IMR-90 (cell line): ENCODE measurements around the gene MPPED1. TPM values are rescaled to one million over a fixed set of nuclear protein-coding genes. Genes with fewer than 3 reads are reported as not detected.

Experiments
- ATAC-seq: fragments of 200-7000 bp; cut with Tn5 transposase; 2 replicates; pipeline ENCODE4 v1.9.1; 2020; ENCODE audit warnings: low read depth, mild to moderate bottlenecking, moderate library complexity
- Bru-seq: library from RNA; stranded (reverse); fragments of 400-500 nt; gene quantifications from one replicate; lab custom pipeline; 2021; lab: Mats Ljungman, UMichigan
- BruChase-seq, 2 experiments: library from RNA; stranded (reverse); fragments of 400-500 nt; gene quantifications; one replicate each; lab custom pipeline; 2021; lab: Mats Ljungman, UMichigan
- BruUV-seq: library from RNA; stranded (reverse); fragments of 400-500 nt; replicated peaks from 2 replicates; lab custom pipeline; 2021; lab: Mats Ljungman, UMichigan
- CTCF ChIA-PET: fragments of 300-600 bp; formaldehyde crosslinking; extraction: SDS; loops from one replicate; lab custom pipeline; 2021; ENCODE audit warnings: antibody characterized with exemption; lab: Yijun Ruan, JAX
- POLR2A ChIA-PET: fragments of 300-600 bp; sonication (Branson Sonifier 250); formaldehyde crosslinking; loops from one replicate; lab custom pipeline; 2022; ENCODE audit warnings: antibody characterized with exemption; ENCODE audit not compliant: unreplicated experiment; lab: Charles Lee
- DNase-seq: peaks from one replicate; pipeline ENCODE4 v3.0.0; 2013
- H2AFZ ChIP-seq: replicated peaks from 2 replicates; pipeline ENCODE3; 2013; ENCODE audit warnings: low read length, mild to moderate bottlenecking; ENCODE audit not compliant: poor library complexity
- H2AK5ac ChIP-seq: 2 replicates; pipeline ENCODE4 v1.6.1; 2013; ENCODE audit warnings: low read depth, low read length, inconsistent platforms
- H2AK9ac ChIP-seq: replicated peaks from 2 replicates; pipeline ENCODE3; 2013; ENCODE audit warnings: mild to moderate bottlenecking, low read depth, low read length, moderate library complexity; ENCODE audit not compliant: poor library complexity
- H2BK120ac ChIP-seq: 2 replicates; pipeline ENCODE4 v1.6.1; 2013; ENCODE audit warnings: low read depth, low read length, inconsistent platforms
- H2BK15ac ChIP-seq: 3 replicates; pipeline ENCODE4 v1.6.1; 2013; ENCODE audit warnings: low read depth, low read length, inconsistent platforms
- H2BK20ac ChIP-seq: 2 replicates; pipeline ENCODE4 v1.6.1; 2013; ENCODE audit warnings: low read depth, mild to moderate bottlenecking, inconsistent platforms, low read length, moderate library complexity
- H2BK5ac ChIP-seq: 2 replicates; pipeline ENCODE4 v1.6.1; 2013; ENCODE audit warnings: mild to moderate bottlenecking, low read depth, low read length, inconsistent platforms; ENCODE audit not compliant: poor library complexity, severe bottlenecking
- H3K14ac ChIP-seq: replicated peaks from 2 replicates; pipeline ENCODE4 v1.6.1; 2013; ENCODE audit warnings: low read depth, low read length, inconsistent platforms
- H3K18ac ChIP-seq: 2 replicates; pipeline ENCODE4 v1.6.1; 2013; ENCODE audit warnings: low read depth, low read length, control low read depth
- H3K23ac ChIP-seq: 2 replicates; pipeline ENCODE4 v1.6.1; 2013; ENCODE audit warnings: low read depth, low read length, inconsistent platforms
- H3K27ac ChIP-seq: 2 replicates; pipeline ENCODE4 v1.5.1; 2013; ENCODE audit warnings: mild to moderate bottlenecking, control low read depth, low read length; ENCODE audit not compliant: insufficient read depth
- H3K27me3 ChIP-seq: 2 replicates; pipeline ENCODE4 v1.6.1; 2013; ENCODE audit warnings: low read length; ENCODE audit not compliant: control insufficient read depth, insufficient read depth
- H3K36me3 ChIP-seq: 2 replicates; pipeline ENCODE4 v1.6.1; 2013; ENCODE audit warnings: low read length, mixed read lengths; ENCODE audit not compliant: control insufficient read depth, insufficient read depth
- H3K4ac ChIP-seq: 2 replicates; pipeline ENCODE4 v1.6.1; 2013; ENCODE audit warnings: low read depth, low read length, inconsistent platforms
- H3K4me1 ChIP-seq: 2 replicates; pipeline ENCODE4 v1.6.1; 2013; ENCODE audit warnings: low read length, mixed read lengths; ENCODE audit not compliant: control insufficient read depth, insufficient read depth
- H3K4me2 ChIP-seq: 2 replicates; pipeline ENCODE4 v1.6.1; 2013; ENCODE audit warnings: low read depth, mild to moderate bottlenecking, control low read depth, low read length, moderate library complexity
- H3K4me3 ChIP-seq: 2 replicates; pipeline ENCODE4 v1.5.1; 2013; ENCODE audit warnings: low read depth, mild to moderate bottlenecking, control low read depth, low read length, moderate library complexity; ENCODE audit not compliant: insufficient read depth
- H3K56ac ChIP-seq: 2 replicates; pipeline ENCODE4 v1.6.1; 2013; ENCODE audit warnings: low read length, inconsistent platforms; ENCODE audit not compliant: insufficient read depth; ENCODE audit errors: extremely low read depth
- H3K79me1 ChIP-seq, 2 experiments: 2 replicates each; pipeline ENCODE4 v1.6.1; 2013; ENCODE audit warnings: low read length in 2 of 2, inconsistent platforms in 1 of 2, low read depth in 1 of 2
- H3K9ac ChIP-seq: 2 replicates; pipeline ENCODE4 v1.6.1; 2013; ENCODE audit warnings: low read depth, low read length, control low read depth
- H3K9me1 ChIP-seq: 2 replicates; pipeline ENCODE4 v1.6.1; 2013; ENCODE audit warnings: low read length, inconsistent platforms; ENCODE audit not compliant: insufficient read depth
- H3K9me3 ChIP-seq: 2 replicates; pipeline ENCODE4 v1.6.1; 2013; ENCODE audit warnings: low read length; ENCODE audit not compliant: control insufficient read depth, insufficient read depth
- H4K20me1 ChIP-seq: 2 replicates; pipeline ENCODE4 v1.6.1; 2013; ENCODE audit warnings: low read length, inconsistent platforms; ENCODE audit not compliant: insufficient read depth
- H4K5ac ChIP-seq: 2 replicates; pipeline ENCODE4 v1.6.1; 2013; ENCODE audit warnings: mild to moderate bottlenecking, low read depth, low read length, control low read depth
- H4K8ac ChIP-seq, 2 experiments: 2 replicates each; pipeline ENCODE4 v1.6.1; 2013; ENCODE audit warnings: low read depth in 2 of 2, low read length in 2 of 2, control low read depth in 1 of 2, inconsistent platforms in 1 of 2
- H4K91ac ChIP-seq: 2 replicates; pipeline ENCODE4 v1.6.1; 2013; ENCODE audit warnings: low read depth, low read length, inconsistent platforms; ENCODE audit not compliant: insufficient read depth
- CEBPB ChIP-seq: IDR thresholded peaks from 2 replicates; pipeline ENCODE4 v1.6.1; 2012; ENCODE audit warnings: low read depth, low read length, improper control_type of control experiment
- MAFK ChIP-seq: IDR thresholded peaks from 2 replicates; pipeline ENCODE4 v1.6.1; 2012; ENCODE audit warnings: low read depth, low read length, improper control_type of control experiment
- MXI1 ChIP-seq: IDR thresholded peaks from 2 replicates; pipeline ENCODE4 v1.6.1; 2012; ENCODE audit warnings: low read depth, mild to moderate bottlenecking, low read length, moderate library complexity, borderline replicate concordance
- NFE2L2 ChIP-seq: fragments of 150-350 bp; IDR thresholded peaks from 2 replicates; pipeline ENCODE4 v1.6.1; 2016; ENCODE audit warnings: low read depth, mild to moderate bottlenecking, low read length
- RAD21 ChIP-seq: IDR thresholded peaks from 2 replicates; pipeline ENCODE4 v1.6.1; 2012; ENCODE audit warnings: low read length, improper control_type of control experiment
- WGBS, 2 experiments: methylation state at CpG; one replicate each; pipeline versions ENCODE4 v1.1.5 to v1.1.7; 2013; ENCODE audit warnings: missing lambda C conversion rate in 2 of 2; ENCODE audit not compliant: insufficient read length in 1 of 2; ENCODE audit errors: extremely low coverage in 2 of 2; 5-methylcytosine and 5-hydroxymethylcytosine counted together
- dilution Hi-C: fragments of 300-500 bp; cut with HindIII; formaldehyde crosslinking; loops from one replicate; pipeline ENCODE4 v1.14.3; 2018; ENCODE audit warnings: low sequenced_read_pairs; ENCODE audit not compliant: unreplicated experiment
- in situ Hi-C: fragments of 300-500 bp; cut with MboI; formaldehyde crosslinking; loops from 3 replicates; pipeline ENCODE4 v1.14.3; 2019; ENCODE audit warnings: low sequenced_read_pairs, inconsistent platforms, mixed read lengths
- intact Hi-C: fragments of 100-400 bp; cut with micrococcal nuclease; formaldehyde crosslinking; loops from 2 replicates; pipeline ENCODE4 v1.10.0; 2022
- long read RNA-seq: library from polyadenylated mRNA; unstranded; transcript quantifications from one replicate; pipeline ENCODE4 v2.0.0, GENCODE V29; 2021; ENCODE audit not compliant: unreplicated experiment
- polyA plus RNA-seq, 3 experiments: library from polyadenylated mRNA; depleted of rRNA; stranded (reverse); fragments of >200 nt; gene quantifications; 2 replicates each; pipeline ENCODE4 v1.2.3, GENCODE V29; 2012; ENCODE audit warnings: low replicate concordance in 1 of 3
- total RNA-seq: library from RNA; depleted of rRNA; stranded (reverse); fragments of >200 nt; gene quantifications from 2 replicates; pipeline ENCODE4 v1.2.3, GENCODE V29; 2012; rRNA removed

The MPPED1 gene
- total RNA-seq (not detected in 2 replicates), polyA plus RNA-seq (2012; rRNA removed) (not detected in 2 replicates), Bru-seq, nascent RNA (not detected), BruChase-seq, experiment 1, labeled RNA remaining after a 6-hour chase (not detected), BruChase-seq, experiment 2, labeled RNA remaining after a 2-hour chase (percentile 0 among the genes with signal in this experiment)
- polyA plus RNA-seq (2012; cell fraction: cytosol; rRNA removed) = not detected in 2 replicates
- polyA plus RNA-seq (2012; cell fraction: nucleus; rRNA removed; ENCODE audit: low replicate concordance) = not detected in 2 replicates
- long read RNA-seq = 0 reads

GRCh38 chr22:43411869-43412807 lies at the start of gene MPPED1:
Gene MPPED1, plus strand, starts transcription at chr22:43412014. Its CDS starts 12,972 bp downstream, at chr22:43424986.
- Histone ChIP-seq H2AK9ac (no peak within 1 kb of the TSS), H3K36me3 (no peaks in the 10 kb centered on the region), H3K4me2 (no peak within 1 kb of the TSS), H3K27ac (no peak within 1 kb of the TSS), H3K14ac (no peak within 1 kb of the TSS), H2BK15ac (no peak within 1 kb of the TSS), H4K91ac (no peak within 1 kb of the TSS), H2BK120ac (no peak within 1 kb of the TSS), H3K9ac (no peak within 1 kb of the TSS), H4K8ac (no peak within 1 kb of the TSS), H3K9me3 (no peaks in the 10 kb centered on the region), H4K5ac (no peak within 1 kb of the TSS), H3K4ac (no peak within 1 kb of the TSS), H2AFZ (no peak within 1 kb of the TSS), H3K56ac (no peak within 1 kb of the TSS), H3K18ac (no peak within 1 kb of the TSS), H3K27me3 (peaks cover 67% of the 10 kb centered on the region), H3K4me3 (no peak within 1 kb of the TSS), H3K4me1 (no peaks in the 10 kb centered on the region), H3K9me1 (no peaks in the 10 kb centered on the region), H2AK5ac (no peak within 1 kb of the TSS), H2BK20ac (no peak within 1 kb of the TSS), H2BK5ac (no peak within 1 kb of the TSS), H4K20me1 (no peaks in the 10 kb centered on the region), H3K79me1 (no peaks in the 10 kb centered on the region), H3K23ac (no peak within 1 kb of the TSS)
- CTCF ChIA-PET = no interaction called here
- DNase-seq = no peak
- intact Hi-C loops (no loop called here), in situ Hi-C loops (no loop called here), dilution Hi-C loops (no loop called here)
- POLR2A ChIA-PET = no interaction called here
- BruUV-seq = no TSS peak
- TF ChIP-seq MXI1 (no peak), NFE2L2 (no peak), RAD21 (no peak), CEBPB (no peak), MAFK (no peak)
- WGBS, 2 experiments = 1% methylated on average over 46 of the region's 95 CpGs; no CpG with 5 or more reads in 1 of the 2 experiments
- no peak for ATAC-seq
